CD4-positive, alpha-beta T cell treated with Interleukin-6 at 100 ng/mL for 8 hours (primary cell): ENCODE measurements around the gene TXLNG.

Experiments used
- DNase-seq: peaks from one replicate; pipeline ENCODE4 v3.0.0-alpha.2; 2020; ENCODE audit warnings: mixed read lengths, low spot score

The TXLNG gene

GRCh38 chrX:16874458-16875095 is 88.3 kb downstream of the TXLNG start:
- DNase-seq, result no peak

GRCh38 chrX:16876696-16877095 is 90.4 kb downstream of the TXLNG start:
- no peak for DNase-seq

- DNase-seq, result no peak
Observed at GRCh38 chrX:16882169-16882568, 95.9 kb downstream of the TXLNG start.

GRCh38 chrX:16882702-16883486 is 96.6 kb downstream of the TXLNG start:
- peak; percentile 50 for DNase-seq

GRCh38 chrX:16883487-16883804 is 97.2 kb downstream of the TXLNG start:
- no peak for DNase-seq

- DNase-seq, result no peak
Observed at GRCh38 chrX:16885628-16886027, 99.4 kb downstream of the TXLNG start.

- DNase-seq, result peak; percentile 71
Observed at GRCh38 chrX:16892504-16893362, 106.5 kb downstream of the TXLNG start.
